ENCODE data around the gene LSR. TPM values are rescaled to one million over a fixed set of nuclear protein-coding genes. Genes with fewer than 3 reads are reported as not detected.

The LSR gene
- polyA plus RNA-seq, 1 donor from 2014 or later = not detected

GRCh38 chr19:35311901-35312665, 63.3 kb downstream of the LSR start:
- H3K27me3 ChIP-seq (ENCODE audit: insufficient read depth, low read depth, low read length) = no peaks in the 10 kb centered on the region
- H3K9ac ChIP-seq (ENCODE audit: low read length) = no peak overlapping the region
- TF ChIP-seq CTCF (IDR thresholded peaks at IDR 0.05; ENCODE audit: poor library complexity, severe bottlenecking) (no peak), RAD21 (conservative IDR thresholded peaks at IDR 0.05) (no peak), TAF1 (IDR thresholded peaks at IDR 0.05; ENCODE audit: low read depth) (no peak)
- no peak overlapping the region for H3K4me2 ChIP-seq (ENCODE audit: low read length)
- H3K9me2 ChIP-seq (ENCODE audit: insufficient read depth, low read length) = no peaks in the 10 kb centered on the region
- no peaks in the 10 kb centered on the region for H3K36me3 ChIP-seq (ENCODE audit: insufficient read depth, low read length)
- H3K79me2 ChIP-seq (replicated peaks; ENCODE audit: insufficient read depth, low read length) = no peaks in the 10 kb centered on the region
- no peaks in the 10 kb centered on the region for H4K20me1 ChIP-seq (ENCODE audit: insufficient read depth)
- no peak overlapping the region for H3K27ac ChIP-seq (ENCODE audit: low read length)
- no peak overlapping the region for H2AFZ ChIP-seq (ENCODE audit: low read depth, low read length)
- H3K9me3 ChIP-seq (ENCODE audit: low read length) = no peaks in the 10 kb centered on the region
- no peaks in the 10 kb centered on the region for H3F3A ChIP-seq (ENCODE audit: insufficient read depth, low read length, poor library complexity, severe bottlenecking)
- no peak overlapping the region for H3K4me3 ChIP-seq (ENCODE audit: low read length)

GRCh38 chr19:35313587-35313986, 64.8 kb downstream of the LSR start:
- H3K4me2 ChIP-seq (ENCODE audit: low read length) = no peak overlapping the region
- no peaks in the 10 kb centered on the region for H3K36me3 ChIP-seq (ENCODE audit: insufficient read depth, low read length)
- H3K4me3 ChIP-seq (ENCODE audit: low read length) = no peak overlapping the region
- H3K79me2 ChIP-seq (replicated peaks; ENCODE audit: insufficient read depth, low read length) = no peaks in the 10 kb centered on the region
- H3K9me2 ChIP-seq (ENCODE audit: insufficient read depth, low read length) = no peaks in the 10 kb centered on the region
- no peaks in the 10 kb centered on the region for H4K20me1 ChIP-seq (ENCODE audit: insufficient read depth)
- H3F3A ChIP-seq (ENCODE audit: insufficient read depth, low read length, poor library complexity, severe bottlenecking) = no peaks in the 10 kb centered on the region
- H3K9me3 ChIP-seq (ENCODE audit: low read length) = no peaks in the 10 kb centered on the region
- no peak overlapping the region for H3K9ac ChIP-seq (ENCODE audit: low read length)
- no peak for TF ChIP-seq EP300 (conservative IDR thresholded peaks at IDR 0.05; ENCODE audit: poor library complexity, severe bottlenecking)
- no peak for TF ChIP-seq CTCF (IDR thresholded peaks at IDR 0.05; ENCODE audit: poor library complexity, severe bottlenecking)
- no peak overlapping the region for H3K27ac ChIP-seq (ENCODE audit: low read length)
- no peaks in the 10 kb centered on the region for H3K27me3 ChIP-seq (ENCODE audit: insufficient read depth, low read depth, low read length)
- H2AFZ ChIP-seq (ENCODE audit: low read depth, low read length) = no peak overlapping the region

GRCh38 chr19:35314031-35314430, 65.2 kb downstream of the LSR start:
- no peaks in the 10 kb centered on the region for H3K27me3 ChIP-seq (ENCODE audit: insufficient read depth, low read depth, low read length)
- no peaks in the 10 kb centered on the region for H3K79me2 ChIP-seq (replicated peaks; ENCODE audit: insufficient read depth, low read length)
- H3K9me2 ChIP-seq (ENCODE audit: insufficient read depth, low read length) = no peaks in the 10 kb centered on the region
- H3F3A ChIP-seq (ENCODE audit: insufficient read depth, low read length, poor library complexity, severe bottlenecking) = no peaks in the 10 kb centered on the region
- H3K9ac ChIP-seq (ENCODE audit: low read length) = no peak overlapping the region
- no peaks in the 10 kb centered on the region for H4K20me1 ChIP-seq (ENCODE audit: insufficient read depth)
- no peak overlapping the region for H3K27ac ChIP-seq (ENCODE audit: low read length)
- H3K4me3 ChIP-seq (ENCODE audit: low read length) = no peak overlapping the region
- H2AFZ ChIP-seq (ENCODE audit: low read depth, low read length) = no peak overlapping the region
- TF ChIP-seq EP300 (conservative IDR thresholded peaks at IDR 0.05; ENCODE audit: poor library complexity, severe bottlenecking) (no peak), RAD21 (conservative IDR thresholded peaks at IDR 0.05) (no peak), MXI1 (conservative IDR thresholded peaks at IDR 0.05; ENCODE audit: poor library complexity, severe bottlenecking) (no peak), SMC3 (conservative IDR thresholded peaks at IDR 0.05; ENCODE audit: poor library complexity) (no peak), CTCF (IDR thresholded peaks at IDR 0.05; ENCODE audit: poor library complexity, severe bottlenecking) (no peak), POLR2AphosphoS5 (IDR thresholded peaks at IDR 0.05) (no peak), REST (IDR thresholded peaks at IDR 0.05; ENCODE audit: borderline replicate concordance) (no peak), EZH2 (IDR thresholded peaks at IDR 0.05; ENCODE audit: borderline replicate concordance, insufficient read depth, low read length, poor library complexity, severe bottlenecking) (no peak), TAF1 (IDR thresholded peaks at IDR 0.05; ENCODE audit: low read depth) (no peak)
- no peaks in the 10 kb centered on the region for H3K9me3 ChIP-seq (ENCODE audit: low read length)
- no peaks in the 10 kb centered on the region for H3K36me3 ChIP-seq (ENCODE audit: insufficient read depth, low read length)
- H3K4me2 ChIP-seq (ENCODE audit: low read length) = no peak overlapping the region
